GM21529 (cell line): ENCODE data around the gene LPCAT2.

Experiments used
- ATAC-seq: cut with Tn5 transposase; IDR thresholded peaks from one replicate; pipeline ENCODE4 v1.9.1; 2021; ENCODE audit not compliant: unreplicated experiment

LPCAT2 gene, protein sequence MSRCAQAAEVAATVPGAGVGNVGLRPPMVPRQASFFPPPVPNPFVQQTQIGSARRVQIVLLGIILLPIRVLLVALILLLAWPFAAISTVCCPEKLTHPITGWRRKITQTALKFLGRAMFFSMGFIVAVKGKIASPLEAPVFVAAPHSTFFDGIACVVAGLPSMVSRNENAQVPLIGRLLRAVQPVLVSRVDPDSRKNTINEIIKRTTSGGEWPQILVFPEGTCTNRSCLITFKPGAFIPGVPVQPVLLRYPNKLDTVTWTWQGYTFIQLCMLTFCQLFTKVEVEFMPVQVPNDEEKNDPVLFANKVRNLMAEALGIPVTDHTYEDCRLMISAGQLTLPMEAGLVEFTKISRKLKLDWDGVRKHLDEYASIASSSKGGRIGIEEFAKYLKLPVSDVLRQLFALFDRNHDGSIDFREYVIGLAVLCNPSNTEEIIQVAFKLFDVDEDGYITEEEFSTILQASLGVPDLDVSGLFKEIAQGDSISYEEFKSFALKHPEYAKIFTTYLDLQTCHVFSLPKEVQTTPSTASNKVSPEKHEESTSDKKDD

DNA sequence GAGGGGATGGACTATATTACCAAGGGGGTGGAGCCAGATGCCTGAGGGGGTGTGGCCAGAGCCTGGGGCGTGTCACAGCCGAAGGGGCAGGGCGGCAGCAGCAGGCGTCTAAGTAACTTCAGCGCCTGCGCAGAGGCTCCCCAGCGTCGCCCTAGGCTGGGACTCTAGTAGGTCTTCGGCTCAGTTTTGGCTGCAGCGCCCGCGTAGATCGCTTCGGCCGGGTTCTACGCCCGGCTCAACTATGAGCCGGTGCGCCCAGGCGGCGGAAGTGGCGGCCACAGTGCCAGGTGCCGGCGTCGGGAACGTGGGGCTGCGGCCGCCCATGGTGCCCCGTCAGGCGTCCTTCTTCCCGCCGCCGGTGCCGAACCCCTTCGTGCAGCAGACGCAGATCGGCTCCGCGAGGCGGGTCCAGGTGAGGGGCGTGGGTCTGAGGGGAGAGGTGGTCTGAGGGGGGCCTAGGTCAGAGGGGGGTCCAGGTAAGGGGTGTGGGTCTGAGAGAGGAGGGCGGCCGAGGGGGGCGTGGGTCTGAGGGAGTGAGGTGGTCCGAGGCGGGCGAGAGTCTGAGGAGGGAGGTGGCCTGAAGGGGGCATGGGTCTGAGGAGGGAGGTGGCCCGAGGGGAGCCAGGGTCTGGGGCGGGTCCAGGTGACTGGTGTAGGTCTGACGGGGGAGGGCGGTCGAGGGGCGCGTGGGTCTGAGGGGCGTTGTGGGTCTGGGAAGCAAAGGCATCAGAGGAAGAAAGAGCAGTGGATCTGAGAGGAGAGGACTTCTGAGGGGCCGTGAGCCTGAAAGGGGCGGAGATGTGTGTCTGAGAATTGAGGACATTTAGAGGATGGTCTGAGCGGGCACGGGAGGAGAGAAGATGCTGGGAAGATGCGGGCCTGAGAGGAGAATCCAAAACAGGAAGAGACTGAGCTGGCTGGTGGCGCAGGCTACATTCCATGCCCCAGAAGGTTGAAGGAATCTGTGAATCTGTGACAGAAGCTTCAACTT lies at the start of gene LPCAT2:
LPCAT2 (plus strand) TSS at position 132 of the 991 bp plus-strand sequence; CDS start at position 242, 110 bp downstream.
- ATAC-seq: no peak

DNA sequence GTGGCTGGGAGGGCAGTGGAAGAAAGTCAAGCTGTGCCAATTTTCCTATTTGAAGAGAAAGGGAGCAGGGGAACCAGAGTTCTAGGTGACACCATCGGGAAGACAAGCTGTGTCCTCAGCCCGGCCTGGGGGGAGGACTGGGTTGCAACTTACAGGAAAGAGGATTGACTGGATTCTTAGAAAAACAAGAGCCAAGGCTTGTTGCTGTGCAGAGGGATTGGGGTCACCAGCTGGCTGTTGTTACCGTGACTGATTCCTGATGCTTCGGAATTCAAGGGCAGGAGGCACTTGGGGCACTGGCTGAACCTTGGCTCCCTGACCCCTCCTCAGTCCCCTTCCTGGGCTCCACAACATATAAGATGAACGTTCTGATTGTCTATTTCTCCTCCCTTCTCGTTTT lies 46.6 kb upstream of the LPCAT2 start:
- no peak for ATAC-seq

DNA sequence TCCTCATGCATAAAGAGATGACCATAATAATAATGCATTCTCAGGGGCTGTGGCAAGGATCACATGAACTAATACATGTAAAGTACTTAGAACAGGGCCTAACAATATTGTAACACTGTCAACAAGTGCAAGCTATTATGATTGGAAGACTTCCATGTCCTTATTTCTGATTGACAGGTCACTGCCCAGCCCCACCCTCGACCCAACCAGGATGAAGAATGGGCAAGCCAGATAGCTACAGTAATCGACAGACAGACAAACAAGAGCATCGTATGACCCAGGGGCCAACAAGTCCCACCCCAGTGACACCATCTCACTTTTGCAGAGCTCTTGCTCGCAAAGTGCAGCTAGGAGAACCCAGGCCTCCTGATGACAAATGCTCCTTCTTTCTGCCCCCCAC lies 44.5 kb upstream of the LPCAT2 start:
- no peak for ATAC-seq

DNA sequence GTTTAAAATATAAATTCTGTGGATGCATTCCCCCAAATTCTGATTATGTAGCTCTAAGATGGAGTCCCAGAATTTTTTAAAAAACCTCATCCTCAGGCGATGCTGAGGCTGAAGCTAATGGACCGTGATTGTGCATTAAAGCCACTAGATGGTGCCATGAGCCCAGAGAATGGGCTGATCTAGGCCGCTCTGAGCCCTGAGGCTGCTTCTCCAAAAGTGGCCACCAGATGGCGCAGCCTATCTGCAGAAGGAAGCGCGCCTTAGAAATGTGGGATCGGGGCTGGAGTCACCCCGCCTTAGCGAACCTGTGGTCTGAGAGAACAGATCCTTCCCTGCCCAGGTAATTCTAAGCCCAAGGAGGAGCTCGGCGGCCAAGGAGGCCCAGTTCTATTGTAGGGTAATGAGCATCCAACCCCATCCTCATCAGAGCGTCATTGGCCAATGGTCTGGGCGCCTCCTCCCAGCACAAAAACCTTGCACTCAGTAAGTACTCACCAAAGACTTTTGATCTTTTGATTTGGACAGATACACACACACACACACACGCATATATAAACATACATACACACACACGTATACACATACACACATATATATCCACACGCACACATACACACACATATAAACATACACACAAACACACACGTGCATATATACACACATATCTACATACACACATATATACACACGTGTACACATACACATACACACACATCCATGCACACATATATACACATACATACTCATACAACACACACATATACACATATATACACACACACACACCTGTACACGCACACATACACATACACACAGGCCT lies 43.6 kb upstream of the LPCAT2 start:
- ATAC-seq: peak; percentile 97

DNA sequence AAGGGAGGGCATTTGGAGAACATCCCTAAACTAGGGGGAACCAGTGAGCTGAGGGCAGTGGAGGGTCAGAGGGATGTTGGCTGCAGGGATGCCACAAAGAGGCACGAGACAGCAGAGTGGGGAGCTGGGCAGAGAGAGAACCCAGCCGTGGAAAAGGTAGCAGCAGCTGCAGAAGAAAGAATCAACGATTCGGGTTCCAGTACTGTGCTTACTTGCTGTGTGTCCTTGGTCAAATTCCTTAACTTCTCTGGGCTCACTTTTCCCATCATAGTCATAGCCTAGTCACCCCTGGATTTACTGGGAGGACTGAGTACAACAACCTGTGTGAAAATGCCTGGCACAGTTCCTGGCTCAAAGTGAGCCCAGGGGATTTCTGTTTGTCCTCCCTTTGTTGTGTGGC lies 42.7 kb upstream of the LPCAT2 start:
- no peak for ATAC-seq

DNA sequence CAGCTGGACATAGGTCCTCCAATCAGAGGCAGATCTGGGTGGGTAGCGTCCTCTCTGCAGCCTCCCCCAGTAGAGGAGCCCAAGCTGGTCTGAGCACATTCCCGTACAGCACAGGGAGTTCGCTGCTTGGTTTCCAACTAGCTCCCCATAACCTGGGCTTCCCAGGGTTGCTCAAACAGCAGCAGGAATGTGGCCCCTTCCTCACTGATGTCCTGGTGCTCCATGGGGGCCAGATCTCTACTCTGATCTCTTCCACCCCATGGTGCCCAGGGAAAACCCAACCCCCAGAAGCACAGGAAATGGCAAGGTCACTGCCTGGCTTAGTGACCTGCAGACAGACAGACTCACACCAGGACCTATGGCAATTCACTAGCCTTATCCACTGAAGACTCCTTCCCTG lies 41.0 kb upstream of the LPCAT2 start:
- ATAC-seq: no peak

DNA sequence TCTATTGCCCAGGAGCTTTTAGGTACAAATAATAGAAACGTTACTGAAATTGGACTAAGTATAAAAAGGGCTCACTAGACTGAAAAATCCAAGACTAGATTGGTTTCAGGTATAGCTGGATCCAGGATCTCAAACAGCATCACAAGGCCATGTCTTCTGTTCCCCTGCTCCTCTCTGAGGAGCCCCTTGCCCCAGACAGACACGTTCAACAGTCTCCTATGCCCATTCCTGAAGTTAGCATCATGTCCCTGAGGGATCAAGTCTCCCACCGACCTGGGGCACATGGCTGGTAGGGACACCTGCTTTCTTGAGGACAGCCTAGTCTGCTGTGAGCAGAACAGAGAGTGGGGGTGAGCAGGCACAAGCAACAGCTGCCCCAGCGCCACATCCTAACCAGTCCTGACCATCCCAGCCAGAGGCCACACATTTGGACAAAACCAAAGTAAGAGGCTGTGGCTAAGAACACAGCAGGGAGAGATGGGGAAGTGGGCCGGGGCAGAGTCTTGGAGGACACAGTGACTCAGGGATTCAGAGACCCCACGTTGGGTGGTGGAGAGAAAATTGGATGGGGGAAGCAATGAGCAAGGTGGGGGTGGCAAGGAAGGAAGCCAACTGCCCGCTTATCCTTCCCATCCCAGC lies 40.4 kb upstream of the LPCAT2 start:
- no peak for ATAC-seq

DNA sequence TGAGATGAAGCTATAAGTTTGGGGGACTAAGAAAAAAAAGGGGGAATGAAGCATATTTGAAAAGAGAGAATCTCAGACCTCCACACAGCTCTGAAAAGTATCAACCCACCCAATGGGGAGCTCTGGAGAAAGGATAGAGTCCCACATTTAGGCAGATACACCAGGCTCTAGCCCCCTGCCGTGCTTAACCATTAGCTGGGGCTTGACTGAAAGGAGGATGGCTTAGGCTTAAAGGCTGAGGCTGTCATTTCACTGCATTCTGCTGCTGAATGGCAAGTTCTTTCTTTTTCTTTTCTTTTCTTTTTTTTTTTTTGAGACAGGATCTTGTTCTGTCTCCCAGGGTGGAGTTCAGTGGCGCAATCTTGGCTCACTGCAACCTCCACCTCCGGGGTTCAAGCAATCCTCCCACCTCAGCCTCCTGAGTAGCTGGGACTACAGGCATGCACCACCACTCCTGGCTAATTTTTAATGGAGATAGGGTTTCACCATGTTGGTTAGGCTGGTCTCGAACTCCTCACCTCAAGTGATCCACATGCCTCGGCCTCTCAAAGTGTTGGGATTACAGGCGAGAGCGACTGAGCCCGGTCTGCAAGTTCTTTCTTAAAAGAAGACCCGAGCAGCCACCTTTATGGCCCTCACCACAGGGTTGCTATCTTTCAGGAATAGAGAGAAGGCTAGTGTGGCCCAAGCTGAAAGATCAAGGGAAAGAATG lies 38.9 kb upstream of the LPCAT2 start:
- no peak for ATAC-seq

DNA sequence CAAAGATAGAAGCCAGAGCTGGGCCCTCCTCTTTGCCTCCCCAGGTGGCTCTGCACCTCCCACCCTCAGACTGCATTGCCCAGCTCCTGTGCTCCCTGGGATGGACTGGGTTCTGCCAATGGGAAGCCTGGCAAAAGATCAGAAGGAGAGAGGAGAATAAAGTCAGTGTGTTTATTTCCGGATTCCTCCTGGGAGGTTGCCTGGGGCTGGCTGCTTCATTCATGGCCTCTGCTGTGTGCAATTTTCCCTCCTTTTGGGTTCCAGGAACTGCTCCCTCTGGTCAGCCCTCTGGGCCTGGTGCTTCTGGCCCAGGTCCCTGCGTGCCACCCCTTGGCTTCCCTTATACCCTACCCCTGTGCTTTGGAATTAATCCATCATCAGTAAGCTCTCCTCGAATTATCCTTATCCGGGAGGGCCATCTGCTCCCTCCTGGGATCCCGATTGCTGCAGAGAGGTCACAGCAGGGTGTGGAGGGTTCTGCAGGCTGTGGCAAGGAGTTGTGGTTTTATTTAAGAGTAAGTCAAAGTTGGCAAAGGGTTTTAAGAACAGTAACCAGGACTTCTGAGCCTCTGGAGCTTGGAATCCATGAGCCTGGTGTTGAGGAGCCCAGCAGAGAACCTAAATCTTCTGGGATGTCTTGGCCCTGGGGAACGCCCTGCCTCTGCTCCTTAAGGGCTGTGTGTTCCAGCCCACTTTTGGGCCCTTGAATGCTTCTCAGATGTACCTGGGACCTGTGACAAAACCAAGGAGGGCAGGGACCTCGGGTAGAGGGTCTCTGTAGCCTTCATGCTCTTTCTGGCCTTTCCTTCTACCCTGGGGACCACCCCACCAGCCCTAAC lies 38.1 kb upstream of the LPCAT2 start:
- ATAC-seq: no peak

DNA sequence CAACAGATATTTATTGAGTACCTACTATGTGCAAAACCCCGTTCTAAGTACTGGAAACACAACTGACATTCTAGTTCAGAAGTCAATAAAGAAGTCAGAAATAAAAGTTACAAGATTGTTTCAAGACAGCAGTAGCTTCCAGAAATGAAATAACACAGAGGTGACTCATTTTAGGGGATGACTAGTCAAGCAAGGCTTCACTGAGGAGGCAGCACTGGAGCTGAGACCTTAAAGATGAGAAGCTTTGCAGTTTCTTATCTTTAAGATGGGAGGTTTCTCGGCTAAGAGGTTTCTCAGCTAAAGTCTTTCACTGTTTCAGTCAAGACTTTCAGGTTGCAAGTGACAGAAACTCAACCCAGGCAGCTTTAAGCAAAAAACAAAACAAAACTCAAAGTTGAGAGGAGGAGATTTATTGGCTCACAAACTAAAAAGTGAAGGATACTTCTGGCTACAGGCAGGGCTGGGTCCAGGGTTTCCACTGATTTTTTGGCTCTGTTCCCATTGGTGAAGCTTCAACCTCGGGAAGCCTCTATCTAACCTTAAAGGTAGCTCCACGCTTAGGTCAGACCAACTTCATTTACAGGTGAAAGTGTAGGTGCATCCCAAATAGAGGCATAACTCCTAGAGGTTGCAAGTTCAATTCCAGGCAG lies 37.3 kb upstream of the LPCAT2 start:
- peak; percentile 92 for ATAC-seq

DNA sequence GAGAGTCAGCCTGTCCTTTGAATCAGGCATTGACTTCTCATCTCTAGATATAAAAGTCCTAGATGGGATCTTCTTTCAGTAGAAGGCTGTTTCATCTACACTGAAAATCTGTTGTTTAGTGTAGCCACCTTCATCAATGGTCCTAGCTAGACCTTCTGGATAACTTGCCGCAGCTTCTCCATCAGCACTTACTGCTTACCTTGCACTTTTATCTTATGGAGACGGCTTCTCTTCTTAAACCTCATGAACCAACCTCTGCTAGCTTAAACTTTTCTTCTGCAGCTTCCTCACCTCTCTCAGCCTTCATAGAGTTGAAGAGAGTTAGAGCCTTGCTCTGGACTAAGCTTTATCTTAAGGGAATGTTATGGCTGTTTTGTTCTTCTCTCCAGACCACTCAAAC lies 35.3 kb upstream of the LPCAT2 start:
- no peak for ATAC-seq

DNA sequence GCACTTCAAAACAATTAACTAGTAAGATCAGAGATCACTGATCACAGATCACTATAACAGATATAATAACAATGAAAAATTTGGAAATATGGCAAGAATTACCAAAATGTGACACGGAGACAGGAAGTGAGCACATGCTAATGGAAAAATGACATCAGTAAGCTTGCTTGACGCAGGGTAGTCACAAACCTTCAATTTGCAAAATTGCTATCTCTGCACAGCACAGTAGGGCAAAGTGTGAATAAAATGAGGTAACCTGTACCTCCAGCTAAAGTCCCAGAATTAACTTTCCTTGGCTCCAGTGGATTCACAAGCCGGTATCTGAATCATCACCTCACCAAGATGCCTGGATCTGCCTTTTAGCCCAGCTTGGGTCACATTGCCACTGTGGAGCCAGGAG lies 34.1 kb upstream of the LPCAT2 start:
- ATAC-seq: no peak

DNA sequence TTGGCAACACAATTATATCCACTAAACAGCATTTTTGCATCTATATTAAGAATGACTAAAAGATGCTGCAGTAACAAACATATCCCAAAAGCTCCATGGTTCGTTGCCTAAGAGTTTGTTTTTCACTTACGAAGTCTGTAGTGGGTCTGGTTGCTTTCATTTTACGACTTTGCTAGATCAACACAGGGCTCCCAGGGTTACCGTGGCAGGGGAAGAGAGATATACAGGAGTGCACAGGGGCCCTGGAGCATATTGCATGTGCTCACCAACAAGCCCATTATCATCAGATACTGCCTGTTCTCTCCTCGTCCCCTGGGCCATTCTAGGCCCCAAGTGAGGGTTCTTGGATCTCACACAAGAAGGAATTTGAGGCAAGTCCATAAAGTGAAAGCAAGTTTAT lies 33.0 kb upstream of the LPCAT2 start:
- no peak for ATAC-seq

DNA sequence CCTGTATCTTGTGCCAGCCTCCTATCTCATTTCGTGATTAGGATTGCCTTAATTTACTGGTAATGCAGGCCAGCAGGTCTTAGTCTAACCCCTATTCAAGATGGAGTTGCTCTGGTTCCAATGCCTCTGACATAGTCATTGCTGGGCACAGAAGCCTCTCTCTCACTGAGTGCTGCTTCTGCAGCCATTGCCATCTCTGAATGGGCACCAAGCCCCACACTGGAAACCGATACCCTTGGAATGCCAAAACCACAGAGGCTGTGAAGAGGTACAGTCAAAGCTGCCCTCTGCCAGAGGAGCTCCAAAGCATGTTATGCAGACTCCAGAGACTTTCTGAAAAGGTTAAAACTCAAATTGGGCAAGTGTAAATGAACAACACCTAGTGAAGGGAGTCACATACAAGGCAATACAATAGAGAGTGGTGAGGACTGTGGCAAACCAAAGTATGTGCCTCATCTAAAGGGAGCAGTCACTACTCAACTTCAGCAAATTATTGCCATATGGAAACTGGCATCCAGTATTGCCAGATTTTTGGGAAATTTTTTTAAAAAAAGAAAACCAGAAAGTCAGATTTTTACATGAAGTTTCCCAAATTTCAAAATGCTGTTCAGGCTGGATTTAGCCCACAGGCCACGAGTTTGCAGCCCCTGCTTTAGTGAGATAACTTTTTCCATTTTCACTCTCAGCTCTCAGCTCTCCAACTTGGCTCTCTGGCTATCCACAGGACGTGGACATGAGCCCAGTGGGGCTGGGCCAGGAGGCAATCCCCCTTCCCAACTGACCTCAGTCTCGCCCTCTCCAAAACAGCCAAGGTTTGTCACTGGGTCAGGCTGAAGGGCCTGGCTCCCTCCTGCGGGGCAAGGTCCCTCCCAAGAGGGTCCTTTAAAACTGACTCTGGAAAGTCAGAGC lies 32.0 kb upstream of the LPCAT2 start:
- no peak for ATAC-seq

DNA sequence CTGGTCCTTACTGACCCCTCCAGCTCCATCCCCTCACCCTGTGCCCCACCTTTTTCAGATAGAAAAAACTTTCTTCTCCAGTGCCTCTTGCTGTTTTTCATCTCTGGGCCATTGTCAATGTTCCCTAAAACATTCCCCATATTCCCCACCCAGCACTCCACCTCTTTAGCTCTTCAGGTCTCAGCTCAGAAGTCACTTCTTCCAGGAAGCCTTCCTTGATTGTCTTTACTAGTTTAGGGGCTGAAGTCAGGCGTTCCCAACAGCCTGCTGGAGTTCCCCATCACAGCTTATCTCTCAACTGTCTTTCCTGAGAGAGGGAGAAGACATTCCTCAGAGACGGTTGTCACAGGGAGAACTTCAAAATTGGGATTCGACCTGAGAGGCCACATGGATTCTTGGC lies 31.1 kb upstream of the LPCAT2 start:
- ATAC-seq: no peak

DNA sequence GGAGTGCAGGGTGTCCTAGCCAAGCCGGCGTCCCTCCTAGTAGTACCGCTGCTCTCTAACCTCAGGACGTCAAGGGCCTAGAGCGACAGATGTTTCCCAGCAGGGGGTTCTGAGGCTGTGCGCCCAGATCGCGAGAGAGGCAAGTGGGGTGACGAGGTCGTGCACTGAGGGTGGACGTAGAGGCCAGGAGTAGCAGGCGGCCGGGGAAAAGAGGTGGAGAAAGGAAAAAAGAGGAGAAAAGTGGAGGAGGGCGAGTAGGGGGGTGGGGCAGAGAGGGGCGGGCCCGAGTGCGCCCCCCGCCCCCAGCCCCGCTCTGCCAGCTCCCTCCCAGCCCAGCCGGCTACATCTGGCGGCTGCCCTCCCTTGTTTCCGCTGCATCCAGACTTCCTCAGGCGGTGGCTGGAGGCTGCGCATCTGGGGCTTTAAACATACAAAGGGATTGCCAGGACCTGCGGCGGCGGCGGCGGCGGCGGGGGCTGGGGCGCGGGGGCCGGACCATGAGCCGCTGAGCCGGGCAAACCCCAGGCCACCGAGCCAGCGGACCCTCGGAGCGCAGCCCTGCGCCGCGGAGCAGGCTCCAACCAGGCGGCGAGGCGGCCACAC lies 29.9 kb upstream of the LPCAT2 start, which contains the start of gene MMP2:
MMP2 (plus strand) TSS at position 372 of the 603 bp plus-strand sequence. CDS start 282 bp downstream, outside the sequence.
- ATAC-seq: no peak
